Lung (tissue), 12 donors: ENCODE data around the gene TMEM158. TPM values are rescaled to one million over a fixed set of nuclear protein-coding genes. Genes with fewer than 3 reads are reported as not detected.

ENCODE experiments used
- ATAC-seq: fragments of 200-7000 bp; cut with Tn5 transposase; one replicate; pipeline ENCODE4 v1.9.1; 2020; ENCODE audit warnings: moderate number of reproducible peaks; ENCODE audit not compliant: insufficient read depth, low FRiP score
- DNase-seq, 3 donors: peaks; one replicate each; pipeline ENCODE4 v3.0.0-alpha.2; 2013 to 2017
- H3K27ac ChIP-seq, 2 donors: one replicate each; pipeline ENCODE4 v1.5.1; 2013; ENCODE audit warnings: mild to moderate bottlenecking in 2 of 2, moderate library complexity in 2 of 2, control low read depth in 1 of 2, inconsistent platforms in 1 of 2, low read depth in 1 of 2, low read length in 1 of 2
- H3K27me3 ChIP-seq, 3 donors: one replicate each; pipeline ENCODE4 v1.5.1; 2013; ENCODE audit warnings: low read length in 2 of 3; ENCODE audit not compliant: control insufficient read depth in 3 of 3, insufficient read depth in 3 of 3
- H3K36me3 ChIP-seq, 4 donors: one replicate each; pipeline ENCODE4 v1.5.1; 2013; ENCODE audit warnings: low read length in 4 of 4, mild to moderate bottlenecking in 1 of 4, moderate library complexity in 1 of 4; ENCODE audit not compliant: control insufficient read depth in 4 of 4, insufficient read depth in 4 of 4
- H3K4me1 ChIP-seq, 5 donors: one replicate each; pipeline ENCODE4 v1.5.1; 2013; ENCODE audit warnings: low read length in 5 of 5, mild to moderate bottlenecking in 2 of 5, moderate library complexity in 1 of 5; ENCODE audit not compliant: control insufficient read depth in 5 of 5, insufficient read depth in 5 of 5
- H3K4me3 ChIP-seq: one replicate; pipeline ENCODE4 v1.5.1; 2013; ENCODE audit warnings: mild to moderate bottlenecking, control low read depth, moderate library complexity
- H3K9ac ChIP-seq, 2 donors: one replicate each; pipeline ENCODE4 v1.5.1; 2013; ENCODE audit warnings: low read length in 2 of 2, control low read depth in 1 of 2; ENCODE audit not compliant: insufficient read depth in 1 of 2
- H3K9me3 ChIP-seq, 4 donors: one replicate each; pipeline ENCODE4 v1.5.1; 2013; ENCODE audit warnings: low read length in 3 of 4, mild to moderate bottlenecking in 1 of 4, moderate library complexity in 1 of 4; ENCODE audit not compliant: control insufficient read depth in 4 of 4, insufficient read depth in 3 of 4
- CTCF ChIP-seq: IDR thresholded peaks from 2 replicates; pipeline ENCODE4 v1.5.1; 2012; ENCODE audit warnings: mild to moderate bottlenecking; ENCODE audit errors: control extremely low read depth, extremely low read depth
- WGBS, 2 donors: extraction: QIAGEN DNeasy Blood & Tissue Kit; methylation state at CpG; one replicate each; pipeline ENCODE4 v1.1.7; 2013; 5-methylcytosine and 5-hydroxymethylcytosine counted together
- polyA plus RNA-seq, 2 donors: library from polyadenylated mRNA; stranded (reverse); fragments of 200-250 nt; gene quantifications; one replicate each; pipeline ENCODE4 v1.2.1, GENCODE V29; 2013
- total RNA-seq, 2 donors: library from RNA; depleted of rRNA in 1 of 2; stranded (reverse); fragments of >200 nt in 1 of 2; gene quantifications; one replicate each; pipeline ENCODE4 v1.2.1, GENCODE V29; 2014 to 2021
- donor health status: control.
- donor health status: control.
- donor health status: Bipolar disorder and iron deficiency.
- donor health status: healthy.
- donor health status: DM: yes; HTN: yes; CAD: no.

The TMEM158 gene
- total and polyA plus RNA-seq, 4 donors, result 1.1 to 3.4 (median 1.4) TPM

GRCh38 chr3:45191924-45192417 is 34.1 kb downstream of the TMEM158 start:
- ATAC-seq (no peak), DNase-seq (no peak)
- Histone ChIP-seq H3K36me3 (no peaks in the 10 kb centered on the region), H3K9me3 (no peaks in the 10 kb centered on the region), H3K27me3 (peaks cover 0 to 2% (median 0%) of the 10 kb centered on the region in 3 donors), H3K9ac (no peak overlapping the region), H3K4me1 (peaks cover 0 to 18% (median 0%) of the 10 kb centered on the region in 5 donors), H3K4me3 (no peak overlapping the region), H3K27ac (no peak overlapping the region)
- WGBS, 2 donors, result 58 to 72% methylated on average over 3 of the region's 3 CpGs
- no peak for TF ChIP-seq CTCF

- H3K27me3 ChIP-seq, result peaks cover 0 to 2% (median 0%) of the 10 kb centered on the region in 3 donors
- H3K36me3 ChIP-seq, result no peaks in the 10 kb centered on the region
- TF ChIP-seq CTCF, result no peak
- no peak overlapping the region for H3K27ac ChIP-seq
- 88 to 92% methylated on average over 4 of the region's 4 CpGs for WGBS, 2 donors
- no peak overlapping the region for H3K4me3 ChIP-seq
- peaks cover 0 to 18% (median 0%) of the 10 kb centered on the region in 5 donors for H3K4me1 ChIP-seq
- no peak overlapping the region for H3K9ac ChIP-seq
- H3K9me3 ChIP-seq, result no peaks in the 10 kb centered on the region
- DNase-seq, result no peak
- ATAC-seq, result no peak
Observed at GRCh38 chr3:45191424-45191823, 34.7 kb downstream of the TMEM158 start.

GRCh38 chr3:45188719-45189659 is 37.1 kb downstream of the TMEM158 start:
- Histone ChIP-seq H3K27me3 (no peaks in the 10 kb centered on the region), H3K4me3 (no peak overlapping the region), H3K9me3 (no peaks in the 10 kb centered on the region), H3K36me3 (no peaks in the 10 kb centered on the region), H3K27ac (no peak overlapping the region), H3K9ac (no peak overlapping the region), H3K4me1 (peaks cover 0 to 18% (median 0%) of the 10 kb centered on the region in 5 donors)
- 81% methylated on average over 8 of the region's 8 CpGs for WGBS, 2 donors
- DNase-seq, result peak in 2 of 3 donors; percentile 89 to 94
- no peak for TF ChIP-seq CTCF
- ATAC-seq, result no peak
